Fibroblast of skin of scalp (primary cell): ENCODE results near the gene FBXO34.

Experiments
- DNase-seq: peaks from one replicate; pipeline ENCODE4 v3.0.0-alpha.2; 2013

Gene FBXO34

GRCh38 chr14:55383541-55384140 lies 112.4 kb downstream of the FBXO34 start:
- DNase-seq, result no peak

GRCh38 chr14:55384536-55384935 lies 113.3 kb downstream of the FBXO34 start:
- no peak for DNase-seq

DNA sequence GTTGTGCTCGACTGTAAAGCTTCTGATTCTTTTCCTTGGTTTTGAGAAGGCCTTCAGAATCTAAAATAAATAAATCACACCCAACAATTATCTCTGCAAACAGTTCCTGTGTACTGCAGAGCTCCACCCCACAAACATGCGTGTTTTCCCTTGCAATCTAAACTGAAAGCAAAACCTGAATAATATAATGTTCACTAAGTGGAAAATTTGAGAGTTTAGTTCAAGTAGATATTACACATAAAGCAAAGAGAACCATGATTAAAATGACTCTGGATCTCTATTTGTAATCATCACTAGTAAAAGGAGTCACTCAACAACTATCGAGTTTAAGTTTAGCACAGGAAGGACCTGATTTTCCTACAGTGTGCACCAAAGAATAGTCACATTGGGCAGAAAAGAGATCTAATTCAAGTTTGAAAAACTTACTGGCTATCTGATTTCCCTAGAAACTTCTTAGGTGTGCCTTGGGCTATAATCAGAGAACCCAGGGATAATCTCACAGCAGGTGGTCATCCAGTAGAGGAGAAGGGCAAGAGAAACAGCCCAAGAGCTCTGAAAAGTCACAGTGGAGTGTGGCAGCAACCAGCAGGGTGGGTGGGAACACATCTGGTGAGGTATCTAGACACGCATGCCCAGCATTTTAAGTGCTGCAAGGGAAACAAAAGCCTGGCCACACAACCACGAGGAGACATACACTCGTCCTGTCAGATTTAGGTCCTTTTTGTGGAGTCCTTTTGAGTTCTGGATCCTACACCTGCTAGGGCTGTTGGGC lies 115.0 kb downstream of the FBXO34 start:
- DNase-seq, result no peak

- no peak for DNase-seq
Measured at GRCh38 chr14:55387121-55387520, 115.9 kb downstream of the FBXO34 start.

DNA sequence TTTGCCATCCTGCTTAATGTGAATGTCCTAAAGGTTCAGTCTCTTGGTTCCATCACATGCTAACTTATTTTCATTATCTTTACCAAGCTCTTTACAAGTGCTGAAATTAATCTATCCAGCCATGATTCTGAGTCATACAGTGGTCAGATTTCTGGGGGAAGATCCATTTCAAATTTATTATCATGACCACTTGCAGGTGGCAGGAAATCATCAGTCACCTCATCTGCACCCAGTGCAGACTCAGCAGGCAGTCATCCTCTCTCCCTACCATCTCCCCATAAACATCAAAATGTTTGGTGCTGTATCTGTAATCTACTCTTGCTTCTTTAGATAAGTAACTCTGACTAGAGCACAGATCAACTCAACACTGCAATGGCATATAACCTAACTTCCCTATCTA lies 116.9 kb downstream of the FBXO34 start:
- DNase-seq, result no peak

GRCh38 chr14:55389330-55389729 lies 118.1 kb downstream of the FBXO34 start:
- DNase-seq, result peak; percentile 37

GRCh38 chr14:55398679-55399078 lies 127.5 kb downstream of the FBXO34 start:
- DNase-seq, result peak; percentile 95

GRCh38 chr14:55399183-55399582 lies 128.0 kb downstream of the FBXO34 start:
- no peak for DNase-seq

DNA sequence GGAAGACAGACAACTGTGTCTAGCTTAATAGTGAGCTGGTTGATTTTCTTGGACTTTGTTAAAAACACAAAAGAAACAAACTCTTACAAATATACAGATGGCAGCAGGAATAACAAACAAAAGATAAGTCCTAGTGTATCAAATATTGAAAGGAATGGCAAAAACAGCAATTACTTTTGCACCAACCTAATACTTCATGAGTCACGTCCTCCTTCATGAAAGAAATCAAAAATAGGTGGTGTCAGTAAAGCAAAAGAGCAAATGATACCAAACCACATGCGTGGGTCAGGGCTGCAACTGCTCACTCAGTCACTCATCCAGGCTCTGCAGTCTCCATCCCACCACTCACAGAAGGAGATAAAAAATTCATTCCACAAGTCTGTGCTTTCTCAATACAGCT lies 128.6 kb downstream of the FBXO34 start:
- no peak for DNase-seq

DNA sequence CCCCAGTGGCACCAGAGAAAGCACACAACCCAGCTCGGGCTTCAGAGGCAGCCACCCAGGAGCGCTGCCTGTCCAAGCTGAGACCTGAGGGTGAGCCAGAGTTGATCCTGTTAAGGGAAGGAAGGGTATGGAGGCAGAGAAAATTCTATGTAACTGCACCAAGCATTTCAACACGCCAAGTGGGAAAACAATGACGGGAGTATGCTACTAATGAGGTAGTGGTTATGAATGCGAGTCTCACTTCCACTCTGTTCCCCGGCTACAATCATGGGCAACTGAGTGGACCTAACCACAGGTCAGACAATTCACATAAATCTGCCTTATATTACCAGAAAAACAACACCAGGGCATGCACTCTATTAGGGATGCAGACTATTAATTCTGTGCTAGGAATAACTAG lies 130.5 kb downstream of the FBXO34 start:
- DNase-seq, result no peak
